Measurements from ENCODE around the gene TSSC4.

The TSSC4 gene

DNA sequence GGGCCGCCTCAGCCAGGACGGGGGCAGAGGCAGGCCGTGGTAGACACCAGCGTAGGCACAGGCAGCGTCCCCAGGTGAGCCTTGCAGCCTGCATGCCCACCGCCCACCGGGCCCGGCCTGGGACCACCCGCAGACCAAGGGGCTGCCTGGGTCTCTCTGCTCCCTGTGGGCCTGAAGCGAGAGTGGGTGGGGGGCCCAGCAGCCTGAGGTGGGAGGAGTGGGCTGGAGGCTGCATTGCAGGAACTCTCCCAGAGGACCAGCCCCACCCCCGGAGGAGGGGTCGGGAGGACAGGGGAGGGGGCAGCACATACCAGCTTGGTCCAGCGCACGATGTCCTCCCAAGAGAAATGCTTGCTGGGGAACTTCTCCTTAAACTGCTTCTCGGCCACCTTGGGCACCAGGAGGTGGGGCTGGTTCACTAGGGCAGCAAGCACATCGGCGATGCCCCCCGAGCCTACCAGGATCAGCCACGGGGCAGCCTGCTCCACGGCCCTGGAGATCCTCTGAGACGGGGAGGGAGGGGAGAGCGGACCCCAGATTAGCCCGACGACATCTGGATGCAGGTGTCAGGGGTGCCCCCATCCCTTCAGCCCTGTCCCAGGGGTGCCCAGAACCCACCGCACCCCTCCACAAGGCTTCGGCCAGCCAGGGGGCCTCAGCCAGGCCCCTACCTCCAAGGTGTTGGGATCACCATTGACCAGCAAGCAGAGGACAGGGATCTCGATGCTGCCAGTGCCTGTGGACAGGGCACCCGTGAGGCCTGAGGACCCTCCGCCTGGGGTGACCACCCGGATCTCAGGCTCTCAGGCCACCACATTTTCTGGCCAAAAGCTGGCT lies 17.5 kb downstream of the TSSC4 start:
- Histone ChIP-seq H3K4me3 (ENCODE audit: low read length) (no peak overlapping the region), H3K9ac (ENCODE audit: low read length) (no peak overlapping the region), H4K20me1 (ENCODE audit: insufficient read depth, low read length) (no peaks in the 10 kb centered on the region), H3K79me2 (ENCODE audit: low read length) (no peaks in the 10 kb centered on the region), H3K4me2 (ENCODE audit: low read length) (no peak overlapping the region), H3K27me3 (ENCODE audit: low read depth, low read length) (no peaks in the 10 kb centered on the region), H3K36me3 (replicated peaks; ENCODE audit: low read depth, low read length) (no peaks in the 10 kb centered on the region), H3K9me3 (ENCODE audit: insufficient read depth, low read length) (no peaks in the 10 kb centered on the region), H3K4me1 (ENCODE audit: low read length) (peaks cover 9% of the 10 kb centered on the region), H2AFZ (ENCODE audit: low read depth, low read length) (no peak overlapping the region), H3K27ac (ENCODE audit: low read length) (no peak overlapping the region)
- TF ChIP-seq EZH2phosphoT487 (IDR thresholded peaks at IDR 0.05; ENCODE audit: low read depth) = no peak
- TF ChIP-seq, protein P1, sequence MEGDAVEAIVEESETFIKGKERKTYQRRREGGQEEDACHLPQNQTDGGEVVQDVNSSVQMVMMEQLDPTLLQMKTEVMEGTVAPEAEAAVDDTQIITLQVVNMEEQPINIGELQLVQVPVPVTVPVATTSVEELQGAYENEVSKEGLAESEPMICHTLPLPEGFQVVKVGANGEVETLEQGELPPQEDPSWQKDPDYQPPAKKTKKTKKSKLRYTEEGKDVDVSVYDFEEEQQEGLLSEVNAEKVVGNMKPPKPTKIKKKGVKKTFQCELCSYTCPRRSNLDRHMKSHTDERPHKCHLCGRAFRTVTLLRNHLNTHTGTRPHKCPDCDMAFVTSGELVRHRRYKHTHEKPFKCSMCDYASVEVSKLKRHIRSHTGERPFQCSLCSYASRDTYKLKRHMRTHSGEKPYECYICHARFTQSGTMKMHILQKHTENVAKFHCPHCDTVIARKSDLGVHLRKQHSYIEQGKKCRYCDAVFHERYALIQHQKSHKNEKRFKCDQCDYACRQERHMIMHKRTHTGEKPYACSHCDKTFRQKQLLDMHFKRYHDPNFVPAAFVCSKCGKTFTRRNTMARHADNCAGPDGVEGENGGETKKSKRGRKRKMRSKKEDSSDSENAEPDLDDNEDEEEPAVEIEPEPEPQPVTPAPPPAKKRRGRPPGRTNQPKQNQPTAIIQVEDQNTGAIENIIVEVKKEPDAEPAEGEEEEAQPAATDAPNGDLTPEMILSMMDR (IDR thresholded peaks at IDR 0.05; ENCODE audit: low read depth, low read length) = no peak

DNA sequence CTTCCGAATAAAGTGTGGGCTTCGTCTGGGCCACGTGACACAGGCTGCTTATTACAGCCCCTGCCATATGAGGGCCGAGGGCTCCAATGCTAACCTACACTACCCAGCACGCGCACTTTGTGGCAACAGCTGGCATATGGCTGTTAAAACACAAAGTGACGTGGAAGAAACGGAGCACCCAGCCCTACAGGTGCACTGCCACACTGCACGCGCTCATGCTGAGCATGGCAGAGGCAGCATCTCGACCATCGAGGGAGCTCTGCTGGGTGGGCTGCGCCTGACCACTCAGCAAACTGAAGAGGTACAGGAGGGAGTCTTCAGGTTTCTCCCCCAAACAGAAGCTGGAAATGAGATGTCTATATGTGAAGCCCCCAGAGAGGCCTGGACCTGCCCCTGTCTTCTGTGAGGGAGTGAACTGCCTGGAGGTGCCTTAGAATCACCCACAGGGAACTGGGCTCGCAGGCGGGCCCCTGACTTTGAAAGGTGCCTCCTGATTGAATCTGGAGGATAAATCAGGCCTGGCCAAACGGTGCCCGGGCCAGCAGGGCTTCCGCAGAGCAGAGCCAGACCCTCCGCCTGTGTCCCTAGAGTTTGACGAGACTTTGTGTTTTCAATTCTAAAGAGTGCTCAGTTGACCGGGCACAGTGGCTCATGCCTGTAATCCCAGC lies 18.3 kb downstream of the TSSC4 start:
- H3K4me2 ChIP-seq (ENCODE audit: low read length) = no peak overlapping the region
- H2AFZ ChIP-seq (ENCODE audit: low read depth, low read length) = no peak overlapping the region
- no peak overlapping the region for H3K27ac ChIP-seq (ENCODE audit: low read length)
- no peak for TF ChIP-seq EZH2phosphoT487 (IDR thresholded peaks at IDR 0.05; ENCODE audit: low read depth)
- TF ChIP-seq, protein P1 (IDR thresholded peaks at IDR 0.05; ENCODE audit: low read depth, low read length) = no peak
- H3K9ac ChIP-seq (ENCODE audit: low read length) = no peak overlapping the region
- H3K79me2 ChIP-seq (ENCODE audit: low read length) = no peaks in the 10 kb centered on the region
- H3K9me3 ChIP-seq (ENCODE audit: insufficient read depth, low read length) = no peaks in the 10 kb centered on the region
- H4K20me1 ChIP-seq (ENCODE audit: insufficient read depth, low read length) = no peaks in the 10 kb centered on the region
- peaks cover 9% of the 10 kb centered on the region for H3K4me1 ChIP-seq (ENCODE audit: low read length)
- H3K27me3 ChIP-seq (ENCODE audit: low read depth, low read length) = no peaks in the 10 kb centered on the region
- H3K4me3 ChIP-seq (ENCODE audit: low read length) = no peak overlapping the region
- no peaks in the 10 kb centered on the region for H3K36me3 ChIP-seq (replicated peaks; ENCODE audit: low read depth, low read length)

DNA sequence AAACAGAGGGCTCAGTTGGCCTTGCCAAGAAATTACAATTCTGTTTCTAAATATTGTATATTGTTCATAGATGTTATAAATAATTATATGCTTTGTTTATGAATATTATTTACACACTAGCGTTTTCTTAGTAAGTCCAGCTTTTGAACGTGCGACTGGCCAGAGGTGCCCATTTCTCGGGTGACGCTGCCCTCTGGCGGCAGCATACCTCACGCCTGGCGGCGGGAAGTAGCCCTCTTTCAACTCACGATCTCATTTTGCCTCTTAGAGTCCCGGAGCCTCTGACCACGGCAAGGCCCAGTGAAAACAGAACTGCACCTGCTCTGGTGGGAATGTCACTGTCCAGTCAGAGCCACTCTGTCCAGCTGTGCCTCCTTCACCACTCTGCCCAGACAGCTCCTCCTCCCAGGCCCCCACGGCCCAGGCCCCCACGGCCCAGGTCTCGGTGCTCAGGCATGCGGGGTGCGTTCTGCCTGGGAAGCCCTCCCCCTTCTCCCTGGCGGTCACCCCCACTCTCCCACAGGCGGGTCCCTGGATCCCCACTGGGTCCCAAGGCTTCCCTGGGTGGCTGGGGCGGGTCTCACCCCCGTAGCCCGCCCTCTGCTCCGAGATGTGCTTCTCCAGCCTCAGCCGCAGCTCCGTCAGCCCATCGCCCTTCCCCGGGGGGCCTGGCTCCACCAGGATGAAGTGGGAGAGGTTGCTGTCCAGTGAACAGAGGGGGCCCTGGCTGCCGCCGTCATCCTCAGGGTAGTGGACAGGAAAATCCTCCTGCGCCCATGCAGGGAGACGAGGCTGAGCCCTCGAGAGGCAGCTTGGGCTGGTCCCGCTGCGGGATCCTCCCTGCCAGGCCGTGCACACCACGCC lies 19.3 kb downstream of the TSSC4 start:
- H3K27me3 ChIP-seq (ENCODE audit: low read depth, low read length) = no peaks in the 10 kb centered on the region
- H2AFZ ChIP-seq (ENCODE audit: low read depth, low read length) = peak overlapping the region; percentile 96
- H3K4me3 ChIP-seq (ENCODE audit: low read length) = peak overlapping the region; percentile 71
- no peaks in the 10 kb centered on the region for H3K36me3 ChIP-seq (replicated peaks; ENCODE audit: low read depth, low read length)
- peak overlapping the region; percentile 88 for H3K4me2 ChIP-seq (ENCODE audit: low read length)
- H3K4me1 ChIP-seq (ENCODE audit: low read length) = peaks cover 9% of the 10 kb centered on the region
- H3K27ac ChIP-seq (ENCODE audit: low read length) = no peak overlapping the region
- H3K79me2 ChIP-seq (ENCODE audit: low read length) = no peaks in the 10 kb centered on the region
- no peaks in the 10 kb centered on the region for H4K20me1 ChIP-seq (ENCODE audit: insufficient read depth, low read length)
- peak overlapping the region; percentile 62 for H3K9ac ChIP-seq (ENCODE audit: low read length)
- H3K9me3 ChIP-seq (ENCODE audit: insufficient read depth, low read length) = no peaks in the 10 kb centered on the region
- TF ChIP-seq, protein P1 (IDR thresholded peaks at IDR 0.05; ENCODE audit: low read depth, low read length) = peak; percentile 89
- no peak for TF ChIP-seq EZH2phosphoT487 (IDR thresholded peaks at IDR 0.05; ENCODE audit: low read depth)
